GM12801 (cell line): ENCODE results near the gene AHNAK2.

Experiments
- TF ChIP-seq, protein P1 (sequence below): IDR thresholded peaks from one replicate; pipeline ENCODE4 v1.5.1; 2011; ENCODE audit warnings: control low read depth; ENCODE audit not compliant: insufficient read length; ENCODE audit errors: extremely low read depth

AHNAK2 gene

DNA sequence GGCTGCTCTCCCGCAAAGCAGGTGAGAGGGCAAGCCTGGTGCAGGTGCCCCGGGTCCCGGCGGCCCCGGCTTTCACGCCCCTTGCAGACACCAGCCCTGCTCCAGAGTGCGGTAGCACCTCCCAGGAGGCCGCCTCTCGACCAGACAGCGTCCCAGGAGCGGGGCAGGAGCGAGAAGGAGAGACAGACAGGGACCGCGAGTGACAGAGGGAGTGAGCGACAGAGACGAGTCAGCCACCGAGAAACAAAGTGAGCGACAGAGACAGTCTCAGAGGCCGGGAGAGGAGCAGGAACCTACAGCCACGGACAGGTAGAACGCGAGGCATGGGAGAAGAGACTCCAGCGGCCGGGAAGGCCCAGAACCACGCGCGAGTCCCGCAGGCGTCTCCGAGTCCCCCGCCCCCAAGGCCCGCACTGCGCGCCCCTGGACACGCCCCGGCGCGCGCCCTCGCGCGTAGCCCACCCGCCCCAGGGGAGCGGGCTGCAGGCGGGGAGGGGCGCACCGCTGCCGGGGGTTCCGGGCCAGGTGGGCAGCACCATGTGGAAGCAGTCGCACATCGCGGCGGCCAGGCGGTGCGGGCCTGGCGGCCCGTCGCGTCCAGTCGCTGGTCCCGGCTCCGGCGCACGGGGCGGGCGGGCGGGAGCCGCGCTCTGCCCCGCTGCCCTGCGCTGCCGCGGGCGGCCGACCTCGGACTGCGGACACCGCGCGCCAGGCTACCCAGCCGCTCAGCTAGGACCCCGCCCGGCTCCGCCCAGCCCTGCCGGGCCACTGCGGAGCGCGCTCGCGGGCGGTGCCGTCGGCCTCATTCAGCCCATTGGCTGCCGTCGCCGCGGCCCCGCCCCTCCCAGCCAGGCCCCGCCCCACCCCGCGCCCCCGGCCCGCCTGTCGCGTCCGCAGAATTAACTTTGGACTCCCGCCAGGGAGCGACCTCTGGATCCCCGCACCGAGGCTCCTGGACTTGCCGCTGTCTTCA, at the start of gene AHNAK2:
Gene AHNAK2 (minus strand): TSS at position 694 of the 973 bp plus-strand sequence. CDS start 137 bp downstream, at position 557.
- TF ChIP-seq, protein P1, sequence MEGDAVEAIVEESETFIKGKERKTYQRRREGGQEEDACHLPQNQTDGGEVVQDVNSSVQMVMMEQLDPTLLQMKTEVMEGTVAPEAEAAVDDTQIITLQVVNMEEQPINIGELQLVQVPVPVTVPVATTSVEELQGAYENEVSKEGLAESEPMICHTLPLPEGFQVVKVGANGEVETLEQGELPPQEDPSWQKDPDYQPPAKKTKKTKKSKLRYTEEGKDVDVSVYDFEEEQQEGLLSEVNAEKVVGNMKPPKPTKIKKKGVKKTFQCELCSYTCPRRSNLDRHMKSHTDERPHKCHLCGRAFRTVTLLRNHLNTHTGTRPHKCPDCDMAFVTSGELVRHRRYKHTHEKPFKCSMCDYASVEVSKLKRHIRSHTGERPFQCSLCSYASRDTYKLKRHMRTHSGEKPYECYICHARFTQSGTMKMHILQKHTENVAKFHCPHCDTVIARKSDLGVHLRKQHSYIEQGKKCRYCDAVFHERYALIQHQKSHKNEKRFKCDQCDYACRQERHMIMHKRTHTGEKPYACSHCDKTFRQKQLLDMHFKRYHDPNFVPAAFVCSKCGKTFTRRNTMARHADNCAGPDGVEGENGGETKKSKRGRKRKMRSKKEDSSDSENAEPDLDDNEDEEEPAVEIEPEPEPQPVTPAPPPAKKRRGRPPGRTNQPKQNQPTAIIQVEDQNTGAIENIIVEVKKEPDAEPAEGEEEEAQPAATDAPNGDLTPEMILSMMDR, result no peak

DNA sequence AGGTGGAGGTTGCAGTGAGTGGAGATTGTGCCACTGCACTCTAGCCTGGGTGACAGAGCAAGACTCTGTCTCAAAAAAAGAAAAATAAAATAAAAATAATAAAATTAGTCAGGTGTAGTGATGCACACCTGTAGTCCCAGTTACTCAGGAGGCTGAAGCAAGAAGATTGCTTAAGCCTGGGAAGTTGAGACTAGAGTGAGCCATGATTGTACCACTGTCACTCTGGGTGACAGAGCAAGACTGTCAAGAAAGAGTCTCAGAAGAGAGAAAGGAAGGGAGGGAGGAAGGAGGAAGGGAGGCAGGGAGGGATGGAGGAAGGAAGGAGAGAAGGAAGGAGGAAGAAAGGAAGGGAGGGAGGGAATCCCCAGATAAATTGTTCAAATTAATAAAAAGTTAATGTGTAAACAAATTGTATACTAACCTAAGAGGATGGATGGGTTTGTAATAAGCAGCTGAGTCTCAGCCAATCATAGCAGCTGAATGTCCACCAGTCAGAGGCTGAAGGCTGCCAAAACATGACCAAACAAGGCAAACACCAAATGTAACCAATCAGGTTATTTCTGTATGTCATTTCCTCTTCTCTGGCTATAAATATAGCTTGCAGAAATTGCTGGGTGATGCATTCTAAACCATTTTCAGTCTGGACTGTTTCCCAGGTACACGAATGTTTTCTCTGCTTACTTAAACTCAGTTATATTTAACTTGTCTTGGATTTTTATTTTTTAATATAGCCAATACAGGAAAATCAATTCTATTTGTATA, 48.8 kb upstream of the AHNAK2 start:
- TF ChIP-seq, protein P1, result no peak

DNA sequence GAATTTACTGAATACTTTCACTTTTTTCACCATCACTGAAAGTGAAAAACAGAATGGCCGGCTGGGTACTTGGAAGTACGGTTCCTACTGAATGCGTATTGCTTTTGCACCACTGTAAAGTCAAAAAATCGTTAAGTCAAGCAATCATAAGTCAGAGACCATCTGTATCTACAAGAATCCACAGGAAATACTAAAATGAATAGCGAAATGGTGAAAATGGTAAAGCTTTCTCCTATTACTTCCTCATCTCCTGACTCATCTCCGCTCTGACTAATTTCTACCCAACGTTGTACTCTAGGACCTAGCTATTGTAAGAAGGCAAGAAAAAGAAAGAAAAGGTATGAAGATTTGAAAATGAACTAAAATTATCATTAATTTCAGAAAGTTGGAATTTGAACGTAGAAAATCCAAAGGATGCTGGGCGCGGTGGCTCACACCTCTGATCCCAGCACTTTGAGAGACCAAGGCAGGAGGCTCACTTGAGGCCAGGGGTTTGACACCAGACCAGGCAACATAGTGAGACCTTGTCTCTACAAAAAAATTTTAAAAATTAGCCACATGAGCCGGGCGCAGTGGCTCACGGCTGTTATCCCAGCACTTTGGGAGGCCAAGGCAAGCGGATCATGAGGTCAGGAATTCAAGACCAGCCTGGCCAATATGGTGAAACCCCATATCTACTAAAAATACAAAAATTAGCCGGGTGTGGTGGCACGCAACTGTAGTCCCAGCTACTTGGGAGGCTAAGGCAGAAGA, 48.0 kb upstream of the AHNAK2 start:
- TF ChIP-seq, protein P1, result no peak

DNA sequence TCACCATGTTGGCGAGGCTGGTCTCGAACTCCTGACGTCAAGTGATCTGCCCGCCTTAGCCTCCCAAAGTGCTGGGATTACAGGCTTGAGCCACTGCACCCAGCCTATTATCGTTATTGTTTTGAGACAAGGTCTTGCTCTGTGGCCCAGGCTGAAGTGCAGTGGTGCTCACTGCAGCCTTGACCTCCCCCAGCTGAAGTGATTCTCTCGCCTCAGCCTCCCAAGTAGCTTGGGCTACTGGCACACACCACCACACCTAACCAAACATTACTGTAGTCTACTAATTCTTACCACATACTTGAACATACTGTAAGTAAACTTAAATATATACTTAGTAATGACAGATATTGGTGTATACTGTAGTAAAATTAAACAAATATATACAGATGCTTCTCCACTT, 47.3 kb upstream of the AHNAK2 start:
- TF ChIP-seq, protein P1, result no peak

DNA sequence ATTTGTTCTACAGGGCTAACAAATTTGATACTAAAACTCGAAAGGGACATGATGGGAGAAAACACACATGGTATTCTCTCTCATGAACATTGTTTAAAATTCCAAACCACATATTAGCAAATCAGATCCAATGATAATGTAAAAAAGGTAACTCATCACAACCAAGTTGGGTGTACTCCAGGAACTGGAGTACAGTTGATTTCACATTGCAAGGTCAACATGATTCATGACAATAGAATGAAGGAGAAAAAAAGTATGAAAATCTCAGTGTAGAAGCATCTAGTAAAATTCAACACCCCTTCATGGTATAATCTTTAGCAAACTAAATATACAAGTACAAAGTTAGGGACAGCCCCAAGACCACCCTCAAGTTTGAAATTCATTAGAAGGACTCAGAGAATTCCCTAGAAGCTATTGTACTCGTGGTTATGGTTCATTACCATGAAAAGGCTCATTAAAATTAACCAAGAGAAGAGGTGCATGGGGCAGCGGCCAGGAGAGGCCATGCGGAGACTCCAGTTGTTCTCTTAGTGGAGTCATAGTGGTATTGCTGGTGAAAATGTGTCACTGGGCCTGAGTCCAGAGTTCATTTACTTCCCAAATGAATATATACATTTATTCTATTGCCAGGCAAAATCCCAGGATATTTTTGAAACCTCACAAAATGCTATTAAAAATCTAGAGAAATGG, 45.8 kb upstream of the AHNAK2 start:
- TF ChIP-seq, protein P1, result no peak

DNA sequence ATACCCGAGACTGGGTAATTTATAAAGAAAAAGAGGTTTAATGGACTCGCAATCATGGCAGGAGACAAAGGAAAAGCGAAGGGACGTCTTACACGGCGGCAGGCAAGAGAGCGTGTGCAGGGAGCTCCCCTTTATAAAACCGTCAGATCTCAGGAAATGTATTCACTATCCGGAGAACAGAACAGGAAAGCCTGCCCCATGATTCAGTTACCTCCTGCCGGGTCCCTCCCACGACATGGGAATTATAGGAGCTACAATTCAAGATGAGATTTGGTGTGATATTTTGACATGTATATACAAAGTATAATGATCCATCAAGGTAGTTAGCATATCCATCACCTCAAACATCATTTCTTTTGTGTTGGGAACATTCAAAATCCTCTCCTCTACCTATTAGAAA, 45.0 kb upstream of the AHNAK2 start:
- TF ChIP-seq, protein P1, result no peak
